HG03108 (cell line): ENCODE results near the gene ARL8A.
"Not testable (repeated sequence)": the region's sequence is repeated elsewhere in the genome, so short reads cannot be mapped to it uniquely, and the experiment has no call there.

ENCODE experiments used
- ATAC-seq: cut with Tn5 transposase; IDR thresholded peaks from one replicate; pipeline ENCODE4 v1.9.1; 2021; ENCODE audit warnings: moderate library complexity; ENCODE audit not compliant: unreplicated experiment

Gene ARL8A

DNA sequence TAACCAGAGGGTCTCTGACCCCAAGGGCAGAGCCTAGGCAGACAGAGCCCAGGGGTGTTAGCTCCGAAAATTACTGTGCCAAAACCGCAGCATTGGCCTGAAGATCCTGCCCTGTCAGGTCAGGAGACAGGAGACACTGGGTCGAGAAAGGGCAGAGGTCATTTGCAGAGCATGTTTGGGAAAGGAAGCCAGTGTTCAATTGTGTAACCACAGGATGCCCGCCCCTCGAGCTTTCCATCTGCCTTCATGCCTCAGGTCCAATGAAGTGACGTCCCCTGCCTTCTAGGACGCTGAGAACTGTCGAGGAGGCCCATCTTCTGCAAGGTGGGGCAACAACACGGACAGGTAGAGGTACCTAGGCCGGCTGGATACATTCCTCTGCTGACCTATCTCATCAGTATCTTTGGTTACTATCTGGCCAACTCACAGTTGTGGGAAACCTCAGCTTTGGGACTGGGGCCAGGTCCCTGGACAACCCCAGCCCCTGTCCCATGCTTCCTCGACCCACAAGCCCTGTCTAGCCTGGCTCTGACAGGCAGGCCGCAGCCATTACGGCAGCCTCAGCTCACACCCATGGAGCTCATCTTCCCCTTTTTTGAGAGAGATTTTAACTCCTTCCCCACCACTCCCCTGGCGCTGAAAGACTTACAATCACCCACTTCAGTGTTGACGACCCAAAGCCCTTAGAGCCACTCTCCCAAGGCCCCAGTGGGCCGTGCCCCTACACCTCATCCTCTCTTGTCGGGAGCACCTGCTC is 1.3 kb downstream of the ARL8A start:
- peak; percentile 20 for ATAC-seq

DNA sequence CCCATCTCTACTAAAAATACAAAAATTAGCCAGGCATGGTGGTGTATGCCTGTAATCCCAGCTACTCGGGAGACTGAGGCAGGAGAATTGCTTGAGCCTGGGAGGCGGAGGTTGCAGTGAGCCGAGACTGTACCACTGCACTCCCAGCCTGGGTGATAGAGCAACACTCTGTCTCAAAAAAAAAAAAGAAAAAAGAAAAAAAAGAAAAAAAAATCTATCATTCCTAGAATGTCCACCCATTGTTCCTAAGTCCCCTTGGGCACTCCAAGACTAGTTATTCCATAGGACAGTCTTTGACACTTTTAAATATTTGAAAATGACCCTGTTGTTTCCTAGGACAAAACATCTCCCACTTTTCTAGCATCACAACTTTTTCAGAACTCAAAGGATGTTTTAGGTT is 3.1 kb downstream of the ARL8A start:
- ATAC-seq, result not testable (repeated sequence)

- no peak for ATAC-seq
Observed at GRCh38 chr1:202140833-202141232, 3.7 kb downstream of the ARL8A start.

- peak; percentile 59 for ATAC-seq
Observed at GRCh38 chr1:202135221-202135721, 9.3 kb downstream of the ARL8A start.

- no peak for ATAC-seq
Observed at GRCh38 chr1:202134645-202135172, 9.8 kb downstream of the ARL8A start.

GRCh38 chr1:202133989-202134388 is 10.5 kb downstream of the ARL8A start:
- no peak for ATAC-seq

DNA sequence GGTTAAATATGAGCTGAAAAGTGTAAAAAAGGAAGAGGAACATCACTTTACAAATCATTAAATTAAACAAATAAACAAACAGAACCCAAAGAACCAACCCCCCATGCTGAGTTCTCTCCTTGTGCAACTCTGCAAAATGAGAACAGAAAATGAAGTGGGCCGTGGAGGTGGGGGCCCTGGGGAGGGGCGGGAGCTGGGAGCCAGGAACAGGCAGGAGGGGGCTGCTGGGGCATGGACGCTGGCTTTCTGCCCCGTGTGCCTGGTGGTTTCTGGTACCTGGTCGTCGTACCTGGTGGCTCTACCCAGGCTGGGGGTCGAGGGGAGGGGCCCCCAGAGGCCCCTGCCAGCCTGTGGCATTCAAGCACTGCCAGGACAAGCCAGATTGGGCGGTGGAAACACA is 11.0 kb downstream of the ARL8A start:
- ATAC-seq, result no peak

DNA sequence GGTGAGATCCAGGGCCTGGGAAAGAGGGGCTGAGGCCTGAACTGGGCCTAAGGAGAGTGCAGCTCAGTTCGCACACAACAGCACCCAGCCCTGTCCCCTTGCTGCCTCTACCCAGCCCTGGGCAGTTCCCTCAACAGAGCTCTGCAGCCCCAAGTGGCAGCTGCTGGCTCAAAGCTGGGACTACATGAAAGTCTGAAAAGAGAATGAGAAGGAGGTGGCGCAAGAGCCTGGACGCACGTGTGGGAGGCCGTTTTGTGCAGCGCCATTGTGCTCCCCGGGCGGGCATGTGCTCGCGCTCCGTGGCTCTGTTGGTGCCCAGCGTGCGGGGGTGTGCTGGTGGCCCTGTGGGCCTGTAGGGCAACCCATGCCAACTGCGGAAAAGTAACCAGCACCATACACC is 11.5 kb downstream of the ARL8A start:
- ATAC-seq, result no peak

DNA sequence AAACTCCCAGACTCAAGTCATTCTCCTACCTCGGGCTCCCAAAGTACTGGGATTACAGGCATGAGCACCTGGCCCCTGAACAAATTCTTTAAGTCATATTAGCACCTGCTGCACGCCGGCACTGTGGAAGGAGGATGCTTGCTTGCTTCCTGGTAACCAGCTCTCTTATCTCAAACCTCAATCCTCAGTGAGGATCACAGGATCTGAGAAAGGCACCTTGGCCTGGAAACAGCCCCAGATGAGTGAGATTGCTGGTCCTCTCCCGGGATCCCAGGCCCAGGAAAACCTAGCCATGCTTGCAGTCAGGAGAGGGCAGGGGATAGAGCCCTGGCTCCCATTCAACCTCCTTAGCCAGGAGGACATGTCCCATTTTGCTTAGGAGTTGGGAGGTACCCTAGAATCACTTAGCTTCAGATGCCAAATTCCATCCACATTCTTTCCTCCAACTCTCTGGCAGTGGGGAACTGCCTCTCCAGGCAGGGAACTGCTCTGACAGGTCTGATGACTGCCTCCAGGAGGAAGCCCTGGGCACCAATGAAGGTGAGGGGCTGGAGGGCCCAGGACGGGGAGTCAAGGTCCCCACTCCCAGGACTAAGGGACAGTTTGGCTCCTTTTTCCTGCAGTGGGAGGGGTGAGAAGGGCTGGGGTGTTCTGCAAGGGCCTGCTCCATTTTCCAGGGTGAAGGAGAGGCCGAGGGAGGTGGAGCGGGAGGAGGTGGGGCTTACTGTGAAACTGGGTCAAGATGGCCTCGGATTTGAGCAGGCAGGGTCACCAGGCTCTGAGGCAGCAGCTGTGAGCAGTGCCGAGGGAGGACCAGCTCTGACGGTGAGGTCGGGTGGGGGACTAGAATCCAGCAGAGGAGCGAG is 12.3 kb downstream of the ARL8A start:
- no peak for ATAC-seq

DNA sequence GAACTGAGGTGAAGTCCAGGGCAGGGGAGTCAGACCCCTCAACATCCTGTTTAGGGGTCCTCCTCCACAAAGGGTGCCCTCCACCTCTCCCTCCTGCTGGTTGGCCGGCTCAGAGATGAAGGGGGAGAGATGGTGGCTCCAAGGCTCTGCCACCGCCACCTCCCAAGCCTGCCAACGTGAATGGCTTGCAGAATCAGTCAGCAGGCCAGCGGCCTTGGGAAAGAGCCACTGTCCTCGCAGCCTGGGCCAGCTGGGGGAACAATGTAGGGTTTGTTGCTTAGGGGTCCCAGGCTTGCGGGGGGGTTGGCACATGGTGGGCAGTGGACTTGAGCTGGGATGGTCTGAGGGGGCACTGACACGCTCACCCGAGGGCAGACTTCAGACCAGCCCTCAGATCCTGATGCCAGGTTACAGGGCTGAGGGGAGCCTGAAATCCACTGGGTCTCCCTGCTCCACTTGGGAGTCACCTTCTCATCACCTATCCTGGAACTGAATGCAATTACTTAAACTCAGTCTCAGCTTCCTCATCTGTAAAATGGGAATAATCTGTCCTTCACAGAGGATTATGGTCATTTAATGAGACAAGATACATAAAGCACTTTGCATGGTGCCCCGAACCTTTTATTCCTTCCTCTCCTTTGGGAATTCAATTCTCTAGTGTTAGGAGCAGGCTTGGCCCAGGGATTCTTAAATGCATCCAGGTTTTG is 13.6 kb downstream of the ARL8A start:
- ATAC-seq, result no peak

DNA sequence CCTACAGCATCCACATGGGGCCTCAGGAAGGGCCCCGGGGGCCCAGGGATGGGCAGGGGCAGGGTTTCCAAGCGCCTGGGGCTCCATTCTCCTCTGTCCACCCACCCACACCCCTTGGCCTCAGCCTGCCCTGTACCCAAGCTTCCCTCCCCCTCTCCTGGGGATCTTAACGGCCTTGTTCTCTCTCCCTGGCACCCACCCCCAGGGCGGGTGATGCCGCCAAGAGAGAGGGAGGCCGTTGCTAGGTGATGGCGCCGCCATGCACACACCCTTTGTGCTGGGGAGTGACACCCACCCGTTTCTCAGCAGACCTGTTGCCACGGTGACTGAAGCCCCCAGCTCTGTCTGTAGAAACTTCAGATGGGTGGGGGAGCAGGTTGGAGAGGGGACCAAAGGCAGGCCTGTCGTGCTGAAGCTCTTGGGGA is 14.2 kb downstream of the ARL8A start:
- no peak for ATAC-seq

DNA sequence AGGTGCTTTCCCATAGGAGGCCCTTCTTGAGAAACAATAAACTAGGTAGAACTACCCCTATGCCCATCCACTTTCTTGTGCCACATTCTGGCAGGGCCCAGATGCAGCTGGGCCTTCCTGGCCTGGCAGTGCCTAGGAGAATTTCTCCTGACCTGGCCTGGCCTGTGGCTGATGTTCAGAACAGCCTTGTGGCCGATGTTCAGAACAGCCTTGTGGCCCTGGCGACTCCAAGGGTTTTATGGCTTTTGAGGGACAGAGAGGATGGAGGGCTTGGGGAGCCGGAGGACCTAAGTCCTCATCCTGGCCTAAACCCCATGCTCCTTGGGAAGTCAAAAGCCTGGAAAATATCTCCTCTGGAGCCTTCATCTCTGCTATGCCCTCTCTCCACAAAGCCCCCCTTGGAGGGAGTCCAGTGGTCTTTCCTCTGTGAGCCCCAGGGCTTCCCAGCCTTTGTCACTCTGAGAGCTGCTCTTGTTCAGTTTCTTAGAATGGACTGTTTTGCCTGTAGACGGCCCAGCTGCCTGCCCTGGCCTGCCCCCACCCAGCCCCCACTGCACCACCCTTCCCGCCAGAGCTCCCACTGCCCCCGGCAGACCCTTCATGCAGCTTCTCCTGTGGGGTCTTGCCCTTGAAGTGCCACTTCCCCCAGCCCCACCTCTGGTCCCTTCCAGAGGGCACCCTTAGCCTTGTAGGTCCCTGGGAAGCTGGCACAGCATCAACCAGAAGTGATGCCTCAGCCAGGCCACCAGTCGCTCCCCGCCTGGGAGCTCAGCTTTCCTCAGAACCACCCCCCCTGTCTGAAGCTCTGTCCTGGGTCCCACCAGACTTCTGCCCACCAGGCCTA is 14.9 kb downstream of the ARL8A start:
- ATAC-seq, result no peak

GRCh38 chr1:202127836-202128622 is 16.5 kb downstream of the ARL8A start:
- no peak for ATAC-seq

GRCh38 chr1:202127061-202127460 is 17.5 kb downstream of the ARL8A start:
- ATAC-seq, result no peak

DNA sequence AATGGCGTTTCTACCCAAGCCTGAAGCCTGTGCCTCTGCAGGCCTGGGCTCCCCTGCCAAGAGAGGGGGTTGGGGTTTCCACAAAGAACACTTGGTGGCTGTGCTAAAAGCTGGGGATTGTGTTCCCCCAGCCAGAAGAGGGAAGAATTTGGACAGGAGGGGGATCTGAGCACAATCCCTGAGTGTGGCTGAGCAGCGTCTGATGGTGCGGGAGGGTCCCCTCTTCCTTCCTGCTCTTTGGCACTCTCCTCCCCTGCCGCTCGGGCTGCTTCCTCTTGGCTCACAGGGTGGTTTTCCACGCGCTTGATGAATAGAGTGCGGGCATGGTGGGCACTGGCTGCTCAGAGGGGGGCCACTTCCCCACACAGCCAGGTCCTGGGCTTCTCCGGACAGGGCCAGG is 18.1 kb downstream of the ARL8A start:
- no peak for ATAC-seq

DNA sequence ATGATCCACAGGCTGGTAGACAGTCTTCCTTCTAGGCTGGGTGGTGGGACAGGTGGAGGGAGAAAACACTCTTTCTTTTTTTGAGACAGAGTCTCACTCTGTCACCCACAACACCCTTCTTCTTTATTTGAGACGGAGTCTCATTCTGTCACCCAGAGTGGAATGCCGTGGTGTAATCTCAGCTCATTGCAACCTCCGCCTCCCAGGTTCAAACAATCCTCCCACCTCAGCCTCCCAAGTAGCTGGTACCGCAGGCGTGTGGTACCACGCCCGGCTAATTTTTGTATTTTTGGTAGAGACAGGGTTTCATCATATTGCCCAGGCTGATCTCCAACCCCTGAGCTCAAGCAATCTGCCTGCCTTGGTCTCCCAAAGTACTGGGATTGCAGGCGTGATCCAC is 18.9 kb downstream of the ARL8A start:
- no peak for ATAC-seq

GRCh38 chr1:202124142-202124541 is 20.4 kb downstream of the ARL8A start:
- ATAC-seq, result no peak

DNA sequence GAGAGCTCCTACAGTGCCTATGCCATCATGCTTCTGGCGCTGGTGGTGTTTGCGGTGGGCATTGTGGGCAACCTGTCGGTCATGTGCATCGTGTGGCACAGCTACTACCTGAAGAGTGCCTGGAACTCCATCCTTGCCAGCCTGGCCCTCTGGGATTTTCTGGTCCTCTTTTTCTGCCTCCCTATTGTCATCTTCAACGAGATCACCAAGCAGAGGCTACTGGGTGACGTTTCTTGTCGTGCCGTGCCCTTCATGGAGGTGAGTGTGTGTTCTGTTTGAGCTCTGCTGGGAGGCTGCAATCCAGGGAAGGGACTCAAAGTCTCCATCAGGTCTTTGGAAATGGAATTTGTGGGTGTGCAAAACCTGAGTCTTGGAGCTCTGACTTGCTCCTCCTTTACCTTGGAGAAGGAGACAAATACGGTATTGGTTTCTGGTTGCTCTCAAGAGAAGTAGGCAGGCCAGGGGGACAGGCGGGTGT is 21.2 kb downstream of the ARL8A start:
- no peak for ATAC-seq

- ATAC-seq, result no peak
Observed at GRCh38 chr1:202122639-202123335, 21.8 kb downstream of the ARL8A start, which contains the start of gene GPR37L1. GPR37L1 (plus strand) TSS chr1:202122917; CDS start chr1:202122964, 47 bp downstream.
